ENCODE measurements around the gene MAEA. TPM values are rescaled to one million over a fixed set of nuclear protein-coding genes. Genes with fewer than 3 reads are reported as not detected.

MAEA gene
- total RNA-seq, 1 donor from 2014 or later: 38.2 TPM

GRCh38 chr4:1379801-1380331, 90.2 kb downstream of the MAEA start:
- Mint-ChIP-seq H3K9me3 (no peaks in the 10 kb centered on the region), H3K4me1 (peaks cover 8% of the 10 kb centered on the region), H3K36me3 (no peaks in the 10 kb centered on the region), H3K4me3 (no peak overlapping the region), H3K27ac (no peak overlapping the region), H3K27me3 (ENCODE audit: insufficient read depth, low read depth) (peaks cover 2% of the 10 kb centered on the region)
- Histone ChIP-seq H3K9me3 (ENCODE audit: low read depth) (no peaks in the 10 kb centered on the region), H3F3A (ENCODE audit: low read depth) (peaks cover 11% of the 10 kb centered on the region), H3K79me2 (ENCODE audit: low read depth) (no peaks in the 10 kb centered on the region), H3K27ac (no peak overlapping the region), H3K36me3 (no peaks in the 10 kb centered on the region), H2AFZ (replicated peaks) (no peak overlapping the region), H3K9ac (no peak overlapping the region), H4K20me1 (ENCODE audit: low read depth) (no peaks in the 10 kb centered on the region), H3K4me1 (peaks cover 11% of the 10 kb centered on the region), H3K4me3 (no peak overlapping the region), H3K27me3 (no peaks in the 10 kb centered on the region), H3K4me2 (no peak overlapping the region)
- TF ChIP-seq EZH2phosphoT487 (IDR thresholded peaks at IDR 0.05) (no peak), EZH2 (IDR thresholded peaks at IDR 0.05) (no peak), CTCF (IDR thresholded peaks at IDR 0.05) (no peak)
- DNase-seq (ENCODE audit: low spot score): no peak

GRCh38 chr4:1380368-1381151, 90.9 kb downstream of the MAEA start:
- Histone ChIP-seq H3K4me1 (peaks cover 11% of the 10 kb centered on the region), H3F3A (ENCODE audit: low read depth) (peaks cover 11% of the 10 kb centered on the region), H3K36me3 (no peaks in the 10 kb centered on the region), H3K9ac (no peak overlapping the region), H3K79me2 (ENCODE audit: low read depth) (no peaks in the 10 kb centered on the region), H3K27ac (no peak overlapping the region), H4K20me1 (ENCODE audit: low read depth) (no peaks in the 10 kb centered on the region), H3K9me3 (ENCODE audit: low read depth) (no peaks in the 10 kb centered on the region), H3K4me3 (no peak overlapping the region), H3K4me2 (no peak overlapping the region), H3K27me3 (no peaks in the 10 kb centered on the region), H2AFZ (replicated peaks) (no peak overlapping the region)
- TF ChIP-seq EZH2phosphoT487 (IDR thresholded peaks at IDR 0.05) (no peak), EZH2 (IDR thresholded peaks at IDR 0.05) (no peak), CTCF (IDR thresholded peaks at IDR 0.05) (no peak)
- peaks cover 2% of the 10 kb centered on the region for H3K27me3 Mint-ChIP-seq (ENCODE audit: insufficient read depth, low read depth)
- H3K4me3 Mint-ChIP-seq: no peak overlapping the region
- DNase-seq (ENCODE audit: low spot score): no peak
- no peaks in the 10 kb centered on the region for H3K36me3 Mint-ChIP-seq
- peaks cover 8% of the 10 kb centered on the region for H3K4me1 Mint-ChIP-seq
- H3K27ac Mint-ChIP-seq: no peak overlapping the region
- H3K9me3 Mint-ChIP-seq: no peaks in the 10 kb centered on the region

- no peak overlapping the region for H3K4me3 ChIP-seq
- H3K9me3 ChIP-seq (ENCODE audit: low read depth): no peaks in the 10 kb centered on the region
- no peak for DNase-seq (ENCODE audit: low spot score)
- peaks cover 2% of the 10 kb centered on the region for H3K27me3 Mint-ChIP-seq (ENCODE audit: insufficient read depth, low read depth)
- H3K36me3 ChIP-seq: no peaks in the 10 kb centered on the region
- H4K20me1 ChIP-seq (ENCODE audit: low read depth): no peaks in the 10 kb centered on the region
- peaks cover 8% of the 10 kb centered on the region for H3K4me1 Mint-ChIP-seq
- H3K27me3 ChIP-seq: no peaks in the 10 kb centered on the region
- no peaks in the 10 kb centered on the region for H3K9me3 Mint-ChIP-seq
- H3F3A ChIP-seq (ENCODE audit: low read depth): peaks cover 11% of the 10 kb centered on the region
- H3K27ac Mint-ChIP-seq: no peak overlapping the region
- no peak overlapping the region for H2AFZ ChIP-seq (replicated peaks)
- H3K36me3 Mint-ChIP-seq: peaks cover under 1% of the 10 kb centered on the region
- H3K4me1 ChIP-seq: peaks cover 11% of the 10 kb centered on the region
- H3K79me2 ChIP-seq (ENCODE audit: low read depth): no peaks in the 10 kb centered on the region
- H3K4me3 Mint-ChIP-seq: no peak overlapping the region
- peak overlapping the region; percentile 87 for H3K27ac ChIP-seq
- H3K4me2 ChIP-seq: no peak overlapping the region
- TF ChIP-seq CTCF (IDR thresholded peaks at IDR 0.05): no peak
- TF ChIP-seq EZH2phosphoT487 (IDR thresholded peaks at IDR 0.05): no peak
- no peak for TF ChIP-seq EZH2 (IDR thresholded peaks at IDR 0.05)
- no peak overlapping the region for H3K9ac ChIP-seq
Measured at GRCh38 chr4:1381181-1381621, 91.5 kb downstream of the MAEA start.
